ENCODE data around the gene SMIM15.

DNA sequence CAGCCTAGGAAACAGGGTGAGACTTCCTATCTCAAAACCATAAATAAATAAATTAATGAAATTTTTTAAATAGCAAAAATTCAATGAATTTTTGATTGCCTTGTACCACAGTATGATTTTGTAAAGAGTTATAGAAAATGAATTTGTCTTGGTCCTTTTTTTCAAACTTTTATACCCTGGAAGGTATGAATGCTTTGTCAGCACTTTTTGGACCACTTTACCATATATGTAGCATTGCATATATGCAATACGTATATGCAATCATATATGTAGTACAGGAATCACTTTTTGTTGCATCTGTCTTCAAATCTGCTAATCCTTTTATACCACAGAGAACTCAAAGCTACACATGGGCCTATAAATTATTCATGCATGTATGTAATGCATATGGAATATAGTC is 9.2 kb upstream of the SMIM15 start:
- TF ChIP-seq POLR2A (IDR thresholded peaks at IDR 0.05) (no peak), POLR2AphosphoS5 (IDR thresholded peaks at IDR 0.05) (no peak)
- TF ChIP-seq, protein P1, sequence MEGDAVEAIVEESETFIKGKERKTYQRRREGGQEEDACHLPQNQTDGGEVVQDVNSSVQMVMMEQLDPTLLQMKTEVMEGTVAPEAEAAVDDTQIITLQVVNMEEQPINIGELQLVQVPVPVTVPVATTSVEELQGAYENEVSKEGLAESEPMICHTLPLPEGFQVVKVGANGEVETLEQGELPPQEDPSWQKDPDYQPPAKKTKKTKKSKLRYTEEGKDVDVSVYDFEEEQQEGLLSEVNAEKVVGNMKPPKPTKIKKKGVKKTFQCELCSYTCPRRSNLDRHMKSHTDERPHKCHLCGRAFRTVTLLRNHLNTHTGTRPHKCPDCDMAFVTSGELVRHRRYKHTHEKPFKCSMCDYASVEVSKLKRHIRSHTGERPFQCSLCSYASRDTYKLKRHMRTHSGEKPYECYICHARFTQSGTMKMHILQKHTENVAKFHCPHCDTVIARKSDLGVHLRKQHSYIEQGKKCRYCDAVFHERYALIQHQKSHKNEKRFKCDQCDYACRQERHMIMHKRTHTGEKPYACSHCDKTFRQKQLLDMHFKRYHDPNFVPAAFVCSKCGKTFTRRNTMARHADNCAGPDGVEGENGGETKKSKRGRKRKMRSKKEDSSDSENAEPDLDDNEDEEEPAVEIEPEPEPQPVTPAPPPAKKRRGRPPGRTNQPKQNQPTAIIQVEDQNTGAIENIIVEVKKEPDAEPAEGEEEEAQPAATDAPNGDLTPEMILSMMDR (IDR thresholded peaks at IDR 0.05), result no peak

All from suprapubic skin (tissue), 4 donors.